Measurements from ENCODE around the gene IL26. TPM values are rescaled to one million over a fixed set of nuclear protein-coding genes. Genes with fewer than 3 reads are reported as not detected.
A peak's percentile ranks its signal among the peaks of the same experiment; 100 is the strongest.

Gene IL26
- total RNA-seq, 1 donor from 2014 or later = not detected

DNA sequence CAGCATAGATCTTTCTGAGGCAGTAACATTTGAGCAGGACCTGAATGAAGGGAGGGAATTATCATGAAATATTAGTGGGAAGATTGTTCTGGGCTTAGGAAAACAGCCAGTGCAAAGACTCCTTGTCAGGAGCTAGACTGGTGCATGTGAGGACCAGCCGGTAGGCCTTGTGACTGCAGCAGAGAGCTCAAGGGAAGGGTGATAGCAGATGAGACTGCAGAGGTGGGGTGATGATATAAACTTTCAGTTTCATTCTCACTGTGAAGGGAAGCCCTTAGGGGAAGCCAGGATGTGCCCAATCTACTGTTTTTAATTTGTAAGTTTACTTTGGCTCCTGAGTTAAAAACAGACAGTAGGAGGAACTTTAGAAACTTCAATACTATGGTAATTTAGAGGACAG, 15.4 kb upstream of the IL26 start:
- peak overlapping the region; percentile 57 for H3K27ac Mint-ChIP-seq (ENCODE audit: unreplicated experiment)
- peaks cover 34% of the 10 kb centered on the region for H3K4me1 Mint-ChIP-seq (ENCODE audit: unreplicated experiment)
- no peak for DNase-seq (ENCODE audit: extremely low spot score, unreplicated experiment)
- H3K4me3 Mint-ChIP-seq (ENCODE audit: unreplicated experiment) = no peak overlapping the region
- no peaks in the 10 kb centered on the region for H3K36me3 Mint-ChIP-seq (ENCODE audit: unreplicated experiment)
- H3K27me3 Mint-ChIP-seq (ENCODE audit: unreplicated experiment) = no peaks in the 10 kb centered on the region
- TF ChIP-seq, protein P1, sequence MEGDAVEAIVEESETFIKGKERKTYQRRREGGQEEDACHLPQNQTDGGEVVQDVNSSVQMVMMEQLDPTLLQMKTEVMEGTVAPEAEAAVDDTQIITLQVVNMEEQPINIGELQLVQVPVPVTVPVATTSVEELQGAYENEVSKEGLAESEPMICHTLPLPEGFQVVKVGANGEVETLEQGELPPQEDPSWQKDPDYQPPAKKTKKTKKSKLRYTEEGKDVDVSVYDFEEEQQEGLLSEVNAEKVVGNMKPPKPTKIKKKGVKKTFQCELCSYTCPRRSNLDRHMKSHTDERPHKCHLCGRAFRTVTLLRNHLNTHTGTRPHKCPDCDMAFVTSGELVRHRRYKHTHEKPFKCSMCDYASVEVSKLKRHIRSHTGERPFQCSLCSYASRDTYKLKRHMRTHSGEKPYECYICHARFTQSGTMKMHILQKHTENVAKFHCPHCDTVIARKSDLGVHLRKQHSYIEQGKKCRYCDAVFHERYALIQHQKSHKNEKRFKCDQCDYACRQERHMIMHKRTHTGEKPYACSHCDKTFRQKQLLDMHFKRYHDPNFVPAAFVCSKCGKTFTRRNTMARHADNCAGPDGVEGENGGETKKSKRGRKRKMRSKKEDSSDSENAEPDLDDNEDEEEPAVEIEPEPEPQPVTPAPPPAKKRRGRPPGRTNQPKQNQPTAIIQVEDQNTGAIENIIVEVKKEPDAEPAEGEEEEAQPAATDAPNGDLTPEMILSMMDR (IDR thresholded peaks at IDR 0.05) = no peak
- no peaks in the 10 kb centered on the region for H3K9me3 Mint-ChIP-seq (ENCODE audit: unreplicated experiment)

DNA sequence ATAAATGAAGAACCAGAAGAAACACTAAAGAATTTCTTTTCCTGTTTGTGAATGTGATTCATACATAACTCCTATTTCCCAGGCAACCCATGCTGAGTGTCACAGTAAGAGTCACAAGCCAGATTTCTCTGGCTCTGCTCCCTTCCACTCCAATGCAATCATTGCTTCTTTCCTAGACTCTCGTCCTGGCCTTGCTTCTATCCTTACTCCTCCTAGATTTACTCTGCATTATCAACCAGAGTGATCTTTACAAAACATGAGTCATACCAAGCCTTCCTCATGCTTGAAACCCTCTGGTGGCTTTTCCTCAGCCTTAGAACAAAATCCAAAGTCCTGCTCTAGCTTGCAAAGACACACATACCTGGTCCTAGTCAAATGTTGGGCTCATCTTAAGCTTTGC, 14.5 kb upstream of the IL26 start:
- no peak overlapping the region for H3K4me3 Mint-ChIP-seq (ENCODE audit: unreplicated experiment)
- H3K36me3 Mint-ChIP-seq (ENCODE audit: unreplicated experiment) = no peaks in the 10 kb centered on the region
- H3K4me1 Mint-ChIP-seq (ENCODE audit: unreplicated experiment) = peaks cover 28% of the 10 kb centered on the region
- peak overlapping the region; percentile 59 for H3K27ac Mint-ChIP-seq (ENCODE audit: unreplicated experiment)
- no peak for DNase-seq (ENCODE audit: extremely low spot score, unreplicated experiment)
- peaks cover 3% of the 10 kb centered on the region for H3K27me3 Mint-ChIP-seq (ENCODE audit: unreplicated experiment)
- TF ChIP-seq, protein P1 (IDR thresholded peaks at IDR 0.05) = no peak
- H3K9me3 Mint-ChIP-seq (ENCODE audit: unreplicated experiment) = no peaks in the 10 kb centered on the region

DNA sequence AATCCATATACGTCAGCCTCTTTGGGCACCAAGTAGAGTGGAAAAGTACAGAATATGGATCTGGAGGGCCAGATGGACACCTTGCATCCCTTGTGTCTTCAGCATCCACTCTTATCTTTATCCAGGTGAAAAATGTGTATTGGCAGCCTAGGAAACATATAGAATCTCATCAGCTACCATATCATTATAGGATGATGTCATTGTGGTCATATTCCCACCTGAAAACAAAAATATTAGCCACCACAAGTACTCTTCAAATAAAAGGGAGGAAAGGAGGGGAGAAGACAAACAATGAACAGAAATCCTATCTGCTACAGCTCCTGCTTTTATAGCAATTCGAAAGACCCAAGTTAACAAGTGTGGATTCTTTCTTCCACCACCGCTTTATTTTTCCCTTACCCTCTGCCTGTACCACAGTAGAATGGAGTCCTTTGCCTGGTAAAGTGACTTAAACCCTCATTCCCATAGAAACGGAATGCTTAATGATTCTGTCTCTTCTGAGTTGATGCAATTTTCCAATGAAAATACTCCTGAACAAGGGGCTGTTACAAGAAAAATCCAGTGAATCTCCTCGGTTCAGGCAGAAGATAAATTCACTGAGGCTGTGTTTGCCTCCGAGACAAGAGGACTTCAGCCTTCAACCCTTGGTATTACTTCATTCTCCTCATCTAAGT, 13.8 kb upstream of the IL26 start:
- peaks cover 28% of the 10 kb centered on the region for H3K4me1 Mint-ChIP-seq (ENCODE audit: unreplicated experiment)
- H3K4me3 Mint-ChIP-seq (ENCODE audit: unreplicated experiment) = no peak overlapping the region
- H3K27ac Mint-ChIP-seq (ENCODE audit: unreplicated experiment) = peak overlapping the region; percentile 59
- no peaks in the 10 kb centered on the region for H3K9me3 Mint-ChIP-seq (ENCODE audit: unreplicated experiment)
- peaks cover 8% of the 10 kb centered on the region for H3K27me3 Mint-ChIP-seq (ENCODE audit: unreplicated experiment)
- DNase-seq (ENCODE audit: extremely low spot score, unreplicated experiment) = no peak
- H3K36me3 Mint-ChIP-seq (ENCODE audit: unreplicated experiment) = no peaks in the 10 kb centered on the region
- TF ChIP-seq, protein P1 (IDR thresholded peaks at IDR 0.05) = no peak

DNA sequence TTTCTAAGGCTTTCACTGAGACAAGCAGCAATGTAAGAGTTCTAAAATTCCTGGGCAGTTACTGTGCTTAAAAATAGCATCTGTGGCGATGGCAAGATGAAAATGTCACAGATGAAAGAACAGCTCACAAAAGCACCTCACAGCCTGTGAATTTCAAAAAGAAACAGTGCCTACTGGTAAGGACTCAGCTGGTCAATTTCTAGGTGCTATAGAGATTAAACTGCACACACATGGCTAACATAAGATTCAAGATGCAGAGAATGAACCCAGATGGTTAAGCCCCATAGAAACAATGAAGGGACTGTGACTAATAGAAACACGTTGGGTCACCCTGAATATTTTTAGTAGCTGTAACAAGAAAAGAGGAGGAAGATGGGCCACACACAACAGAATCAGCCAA, 12.0 kb upstream of the IL26 start:
- no peak for DNase-seq (ENCODE audit: extremely low spot score, unreplicated experiment)
- H3K27ac Mint-ChIP-seq (ENCODE audit: unreplicated experiment) = no peak overlapping the region
- no peaks in the 10 kb centered on the region for H3K9me3 Mint-ChIP-seq (ENCODE audit: unreplicated experiment)
- no peak overlapping the region for H3K4me3 Mint-ChIP-seq (ENCODE audit: unreplicated experiment)
- H3K4me1 Mint-ChIP-seq (ENCODE audit: unreplicated experiment) = peaks cover 28% of the 10 kb centered on the region
- peaks cover 12% of the 10 kb centered on the region for H3K27me3 Mint-ChIP-seq (ENCODE audit: unreplicated experiment)
- TF ChIP-seq, protein P1 (IDR thresholded peaks at IDR 0.05) = no peak
- H3K36me3 Mint-ChIP-seq (ENCODE audit: unreplicated experiment) = no peaks in the 10 kb centered on the region

DNA sequence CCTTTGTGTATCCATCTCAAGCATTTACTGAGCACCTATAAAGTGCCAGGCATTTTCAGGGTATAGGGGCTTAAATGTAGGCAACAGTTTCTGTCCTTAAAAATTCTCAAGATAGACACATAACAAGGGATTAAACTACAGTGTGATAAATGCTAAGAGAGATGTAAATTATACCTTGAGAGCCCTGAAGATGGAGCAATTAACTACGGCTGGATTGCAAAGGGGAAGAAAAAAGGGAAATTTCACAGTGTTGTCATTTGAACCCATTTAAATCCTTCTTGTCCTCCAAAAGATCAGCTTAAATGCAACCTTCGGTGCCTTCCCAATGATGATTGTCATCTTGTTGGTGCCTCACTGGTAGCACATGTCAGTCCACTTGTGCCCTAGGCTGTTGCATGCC, 11.5 kb upstream of the IL26 start:
- Mint-ChIP-seq H3K36me3 (ENCODE audit: unreplicated experiment) (no peaks in the 10 kb centered on the region), H3K27ac (ENCODE audit: unreplicated experiment) (no peak overlapping the region), H3K4me3 (ENCODE audit: unreplicated experiment) (no peak overlapping the region), H3K27me3 (ENCODE audit: unreplicated experiment) (peaks cover 12% of the 10 kb centered on the region), H3K4me1 (ENCODE audit: unreplicated experiment) (peaks cover 28% of the 10 kb centered on the region), H3K9me3 (ENCODE audit: unreplicated experiment) (no peaks in the 10 kb centered on the region)
- TF ChIP-seq, protein P1 (IDR thresholded peaks at IDR 0.05) = no peak
- no peak for DNase-seq (ENCODE audit: extremely low spot score, unreplicated experiment)
